H1 (cell line): Measurements from ENCODE around the gene ARHGAP10. TPM values are rescaled to one million over a fixed set of nuclear protein-coding genes. Genes with fewer than 3 reads are reported as not detected.

Experiments used
- CTCF ChIA-PET: fragments of 300-600 bp; sonication (Branson Sonifier 250); formaldehyde crosslinking; loops from one replicate; lab custom pipeline; 2021; ENCODE audit not compliant: partially characterized antibody; lab: Charles Lee
- POLR2A ChIA-PET: fragments of 300-600 bp; sonication (Branson Sonifier 250); formaldehyde crosslinking; loops from one replicate; lab custom pipeline; 2021; ENCODE audit warnings: inconsistent platforms; ENCODE audit not compliant: partially characterized antibody; lab: Charles Lee
- DNase-seq, 2 experiments: peaks; one replicate each; pipeline versions ENCODE4 v3.0.0 to v3.0.0-alpha.2; 2010 to 2022; ENCODE audit warnings: low spot score in 2 of 2, low read depth in 1 of 2, mixed read lengths in 1 of 2
- FAIRE-seq: peaks from 2 replicates; lab custom pipeline; 2011; peaks lifted over from hg19 to GRCh38; lab: Jason Lieb, UNC
- H2AFZ ChIP-seq: 2 replicates; pipeline ENCODE4 v1.8.1; 2012; ENCODE audit warnings: low read length, inconsistent platforms
- H2AK5ac ChIP-seq: 2 replicates; pipeline ENCODE4 v1.6.1; 2013; ENCODE audit warnings: low read depth, low read length
- H2BK120ac ChIP-seq: replicated peaks from 2 replicates; pipeline ENCODE3; 2013; ENCODE audit warnings: low read depth, low read length, inconsistent platforms
- H2BK12ac ChIP-seq: 2 replicates; pipeline ENCODE4 v1.6.1; 2013; ENCODE audit warnings: low read depth, low read length
- H2BK15ac ChIP-seq: 2 replicates; pipeline ENCODE4 v1.6.1; 2013; ENCODE audit warnings: low read length
- H2BK20ac ChIP-seq: 2 replicates; pipeline ENCODE4 v1.6.1; 2013; ENCODE audit warnings: low read length
- H2BK5ac ChIP-seq: 2 replicates; pipeline ENCODE4 v1.6.1; 2013; ENCODE audit warnings: low read depth, low read length
- H3K14ac ChIP-seq: 2 replicates; pipeline ENCODE4 v1.6.1; 2013; ENCODE audit warnings: inconsistent platforms; ENCODE audit not compliant: insufficient read length
- H3K18ac ChIP-seq: 2 replicates; pipeline ENCODE4 v1.6.1; 2013; ENCODE audit warnings: low read length; ENCODE audit errors: extremely low read depth
- H3K23ac ChIP-seq: 2 replicates; pipeline ENCODE4 v1.6.1; 2013; ENCODE audit warnings: inconsistent platforms; ENCODE audit not compliant: insufficient read length
- H3K23me2 ChIP-seq: 2 replicates; pipeline ENCODE4 v1.6.1; 2013; ENCODE audit warnings: low read depth, low read length
- H3K27ac ChIP-seq: 2 replicates; pipeline ENCODE4 v1.6.1; 2011; ENCODE audit warnings: low read depth, low read length, inconsistent platforms
- H3K27me3 ChIP-seq, 4 experiments: replicated peaks in 1 of 4; 1 replicate in 1 of 4; 2 replicates in 3 of 4; pipeline versions ENCODE4 v1.6.1 to v1.8.1; 2011 to 2013; ENCODE audit warnings: low read length in 3 of 4, mild to moderate bottlenecking in 3 of 4, inconsistent platforms in 2 of 4, mixed read lengths in 2 of 4, moderate library complexity in 1 of 4; ENCODE audit not compliant: control insufficient read depth in 3 of 4, insufficient read depth in 3 of 4; ENCODE audit errors: extremely low read depth in 1 of 4
- H3K36me3 ChIP-seq, 4 experiments: 2 replicates each; pipeline versions ENCODE4 v1.6.1 to v1.8.1; 2011 to 2013; ENCODE audit warnings: mild to moderate bottlenecking in 4 of 4, low read length in 3 of 4, moderate library complexity in 2 of 4, control low read depth in 1 of 4, inconsistent platforms in 1 of 4; ENCODE audit not compliant: insufficient read depth in 4 of 4, control insufficient read depth in 2 of 4
- H3K4ac ChIP-seq: replicated peaks from 2 replicates; pipeline ENCODE3; 2013; ENCODE audit warnings: low read length, low read depth, mixed read lengths, inconsistent platforms; ENCODE audit not compliant: insufficient read length
- H3K4me1 ChIP-seq, 4 experiments: replicated peaks in 1 of 4; 1 replicate in 1 of 4; 2 replicates in 3 of 4; pipeline versions ENCODE4 v1.6.1 to v1.8.1; 2011 to 2013; ENCODE audit warnings: low read length in 3 of 4, inconsistent platforms in 2 of 4, mixed read lengths in 1 of 4; ENCODE audit not compliant: insufficient read depth in 4 of 4, control insufficient read depth in 3 of 4
- H3K4me2 ChIP-seq, 2 experiments: 2 replicates each; pipeline versions ENCODE4 v1.6.1 to v1.8.1; 2011 to 2013; ENCODE audit warnings: low read depth in 2 of 2, low read length in 2 of 2, control low read depth in 1 of 2, inconsistent platforms in 1 of 2, mild to moderate bottlenecking in 1 of 2; ENCODE audit not compliant: insufficient read depth in 1 of 2
- H3K4me3 ChIP-seq, 4 experiments: fragments of 200-600, 300-600 bp in 1 of 4; sonication (generic), shearing (Covaris generic), sonication (Bioruptor Twin) in 1 of 4; 2 replicates each; pipeline versions ENCODE4 v1.5.1 to v1.8.1; 2011 to 2016; ENCODE audit warnings: low read length in 4 of 4, low read depth in 3 of 4, control low read depth in 2 of 4, inconsistent platforms in 2 of 4, mild to moderate bottlenecking in 2 of 4, mixed read lengths in 1 of 4, moderate library complexity in 1 of 4; ENCODE audit not compliant: insufficient read depth in 2 of 4; ENCODE audit errors: extremely low read depth in 1 of 4
- H3K56ac ChIP-seq: replicated peaks from 2 replicates; pipeline ENCODE3; 2013; ENCODE audit warnings: low read depth, mild to moderate bottlenecking, mixed read lengths, low read length, inconsistent platforms; ENCODE audit not compliant: insufficient read length
- H3K79me1 ChIP-seq: 2 replicates; pipeline ENCODE4 v1.6.1; 2013; ENCODE audit warnings: low read depth, low read length, control low read depth
- H3K79me2 ChIP-seq, 2 experiments: 2 replicates each; pipeline versions ENCODE4 v1.6.1 to v1.8.1; 2012 to 2013; ENCODE audit warnings: low read length in 2 of 2, mild to moderate bottlenecking in 2 of 2, inconsistent platforms in 1 of 2; ENCODE audit not compliant: insufficient read depth in 2 of 2, control insufficient read depth in 1 of 2
- H3K9ac ChIP-seq, 4 experiments: replicated peaks in 1 of 4; 1 replicate in 1 of 4; 2 replicates in 3 of 4; pipeline versions ENCODE4 v1.6.1 to v1.8.1; 2011 to 2013; ENCODE audit warnings: low read depth in 3 of 4, low read length in 3 of 4, control low read depth in 2 of 4, mild to moderate bottlenecking in 2 of 4, moderate library complexity in 2 of 4, inconsistent platforms in 1 of 4; ENCODE audit errors: extremely low read depth in 1 of 4
- H3K9me3 ChIP-seq, 2 experiments: 2 replicates each; pipeline versions ENCODE4 v1.6.1 to v1.8.1; 2012 to 2013; ENCODE audit warnings: mild to moderate bottlenecking in 2 of 2, moderate library complexity in 2 of 2, control low read depth in 1 of 2, inconsistent platforms in 1 of 2, low read depth in 1 of 2, low read length in 1 of 2, mixed read lengths in 1 of 2; ENCODE audit not compliant: insufficient read depth in 2 of 2
- H4K20me1 ChIP-seq, 2 experiments: replicated peaks in 1 of 2; 2 replicates each; pipeline versions ENCODE3 to v1.8.1; 2011 to 2013; ENCODE audit warnings: inconsistent platforms in 2 of 2, low read length in 2 of 2, mild to moderate bottlenecking in 1 of 2; ENCODE audit not compliant: insufficient read depth in 2 of 2, control insufficient read depth in 1 of 2
- H4K5ac ChIP-seq: 2 replicates; pipeline ENCODE4 v1.6.1; 2013; ENCODE audit warnings: low read length, low read depth, mixed read lengths, inconsistent platforms; ENCODE audit not compliant: insufficient read length
- H4K8ac ChIP-seq: 2 replicates; pipeline ENCODE4 v1.8.0; 2013; ENCODE audit warnings: mild to moderate bottlenecking, moderate library complexity, low read length, inconsistent platforms; ENCODE audit not compliant: insufficient read depth; ENCODE audit errors: extremely low read depth
- H4K91ac ChIP-seq: replicated peaks from 2 replicates; pipeline ENCODE3; 2013; ENCODE audit warnings: low read length, mixed read lengths, inconsistent platforms; ENCODE audit not compliant: insufficient read length
- RXRA ChIP-seq: IDR thresholded peaks from 2 replicates; pipeline ENCODE4 v1.6.1; 2011; ENCODE audit warnings: low read depth, mild to moderate bottlenecking, low read length, moderate library complexity; ENCODE audit not compliant: insufficient read depth
- SIN3A ChIP-seq, 2 experiments: IDR thresholded peaks in 1 of 2; conservative IDR thresholded peaks in 1 of 2; 2 replicates each; pipeline ENCODE4 v1.6.1; 2011 to 2012; ENCODE audit warnings: low read length in 2 of 2, improper control_type of control experiment in 1 of 2, low read depth in 1 of 2, mild to moderate bottlenecking in 1 of 2
- SIX5 ChIP-seq: IDR thresholded peaks from 2 replicates; pipeline ENCODE4 v1.6.1; 2011; ENCODE audit warnings: mild to moderate bottlenecking, low read depth, low read length
- WGBS, 2 experiments: shearing (Covaris generic) in 1 of 2; methylation state at CpG; one replicate each; pipeline versions ENCODE4 v1.1.6 to v1.1.7; 2013 to 2015; ENCODE audit warnings: low lambda C conversion rate in 2 of 2, mixed read lengths in 2 of 2, inconsistent platforms in 1 of 2, low coverage in 1 of 2, missing lambda C conversion rate in 1 of 2; ENCODE audit not compliant: insufficient replicate concordance in 2 of 2, insufficient coverage in 1 of 2, insufficient read length in 1 of 2; ENCODE audit errors: extremely low coverage in 1 of 2, missing lambda C conversion rate in 1 of 2; 5-methylcytosine and 5-hydroxymethylcytosine counted together
- polyA plus RNA-seq, 7 experiments: library from polyadenylated mRNA; depleted of rRNA in 3 of 7; stranded (reverse) in 5 of 7; unstranded in 2 of 7; fragments of >200 nt in 5 of 7; fragments of 200-250 nt in 2 of 7; gene quantifications; 1 replicate in 5 of 7; 2 replicates in 1 of 7; 4 replicates in 1 of 7; pipeline versions ENCODE4 v1.2.1 to v1.2.3, GENCODE V29; 2011 to 2013; ENCODE audit warnings: missing spikeins in 2 of 7, mixed read lengths in 2 of 7
- total RNA-seq: library from RNA; stranded (reverse); fragmentation: NEBNext Ultra II Directional; extraction: Animal tissue kit (Norgen Biotek cat#: 25700); gene quantifications from 2 replicates; pipeline ENCODE4 v1.2.1, GENCODE V29; 2021

ARHGAP10 gene
- total and polyA plus RNA-seq, 2 of the 8 experiments (the other 6 are each of a cell fraction or from before 2014, with no cell fraction given): 3.7 to 6.1 TPM

DNA sequence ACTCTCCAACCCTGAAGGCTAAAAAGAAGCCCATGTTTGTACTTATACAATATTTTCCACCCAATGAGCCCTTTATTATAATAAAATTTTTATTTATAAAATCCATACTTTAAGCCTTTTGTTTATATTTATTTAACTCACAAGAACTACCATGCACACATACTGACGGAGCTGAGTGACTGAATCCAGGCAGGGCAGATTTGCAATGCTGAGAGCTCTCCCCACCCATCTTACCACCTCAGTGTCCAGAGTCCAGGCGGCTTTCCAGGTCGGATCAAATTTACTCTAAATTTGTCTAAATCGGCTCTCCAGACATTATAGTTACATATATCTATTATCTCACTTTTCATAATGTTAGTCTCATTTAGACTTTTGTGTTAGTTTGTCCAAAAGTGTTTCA, 74.1 kb downstream of the ARHGAP10 start:
- Histone ChIP-seq H4K8ac (no peak overlapping the region), H3K18ac (no peak overlapping the region), H4K5ac (no peak overlapping the region), H3K4me2 (no peak overlapping the region), H3K14ac (no peak overlapping the region), H3K79me1 (no peaks in the 10 kb centered on the region), H3K56ac (no peak overlapping the region), H2BK5ac (no peak overlapping the region), H4K20me1 (no peaks in the 10 kb centered on the region), H4K91ac (no peak overlapping the region), H3K4me1 (no peaks in the 10 kb centered on the region), H3K9ac (no peak overlapping the region), H2BK20ac (no peak overlapping the region), H2BK120ac (no peak overlapping the region), H3K23ac (no peak overlapping the region), H2BK15ac (no peak overlapping the region), H3K79me2 (no peaks in the 10 kb centered on the region), H2AFZ (no peak overlapping the region), H3K4me3 (no peak overlapping the region), H2BK12ac (no peak overlapping the region), H3K27me3 (no peaks in the 10 kb centered on the region), H3K4ac (no peak overlapping the region), H3K9me3 (no peaks in the 10 kb centered on the region), H3K23me2 (no peaks in the 10 kb centered on the region; the same call in 1 of the 2 replicates), H2AK5ac (no peak overlapping the region), H3K36me3 (no peaks in the 10 kb centered on the region), H3K27ac (no peak overlapping the region)
- ChIA-PET CTCF (interaction anchor here (0.9 kb wide), 1 partner anchor 11 kb away, joined by 4 read pairs; no protein-coding TSS in a partner anchor), POLR2A (no interaction called here)
- FAIRE-seq (no peak), DNase-seq (no peak)
- TF ChIP-seq SIX5 (no peak), SIN3A (conservative IDR thresholded peaks at IDR 0.05 in 1 of 2, IDR thresholded peaks at IDR 0.05 in 1 of 2; ENCODE audit: low read depth in 1 of 2, low read length in 2 of 2) (no peak), RXRA (no peak)
- WGBS, 2 experiments: 84% methylated on average over 4 of the region's 4 CpGs; no CpG with 5 or more reads in 1 of the 2 experiments
